Loucy (cell line): ENCODE results near the gene CYP4F11.
"Not testable (repeated sequence)": the region's sequence is repeated elsewhere in the genome, so short reads cannot be mapped to it uniquely, and the experiment has no call there.

Source experiments
- H2AFZ ChIP-seq: fragments of 200-600 bp; sonication (generic); 2 replicates; pipeline ENCODE4 v1.6.0; 2016; ENCODE audit warnings: antibody characterized with exemption, mild to moderate bottlenecking, low read length, moderate library complexity
- H3F3A ChIP-seq: fragments of 200-600 bp; 2 replicates; pipeline ENCODE4 v1.6.0; 2016; ENCODE audit warnings: antibody characterized with exemption, low read depth, mild to moderate bottlenecking
- H3K27me3 ChIP-seq: fragments of 200-600 bp; sonication (generic); 2 replicates; pipeline ENCODE4 v1.6.1; 2014; ENCODE audit warnings: low read length, mild to moderate bottlenecking; ENCODE audit not compliant: insufficient read depth, poor library complexity, severe bottlenecking
- H3K36me3 ChIP-seq: fragments of 200-600 bp; sonication (generic); 2 replicates; pipeline ENCODE4 v1.6.1; 2016; ENCODE audit warnings: low read length; ENCODE audit not compliant: insufficient read depth
- H3K4me1 ChIP-seq: fragments of 200-600 bp; sonication (generic); 2 replicates; pipeline ENCODE4 v1.5.1; 2014; ENCODE audit warnings: low read length, mild to moderate bottlenecking; ENCODE audit not compliant: insufficient read depth, poor library complexity, severe bottlenecking
- H3K4me2 ChIP-seq: fragments of 200-600 bp; sonication (generic); 2 replicates; pipeline ENCODE4 v1.6.0; 2014; ENCODE audit warnings: antibody characterized with exemption, low read length, low read depth, mild to moderate bottlenecking; ENCODE audit not compliant: poor library complexity, severe bottlenecking
- H3K4me3 ChIP-seq: fragments of 200-600 bp; sonication (generic); 2 replicates; pipeline ENCODE4 v1.5.1; 2014; ENCODE audit warnings: low read length, mild to moderate bottlenecking, mixed read lengths; ENCODE audit not compliant: poor library complexity, severe bottlenecking
- H3K79me2 ChIP-seq: fragments of 200-600 bp; sonication (generic); 2 replicates; pipeline ENCODE4 v1.6.1; 2014; ENCODE audit warnings: low read length; ENCODE audit not compliant: insufficient read depth
- H3K9ac ChIP-seq: fragments of 200-600 bp; sonication (generic); 2 replicates; pipeline ENCODE4 v1.6.0; 2014; ENCODE audit warnings: mild to moderate bottlenecking, low read depth, low read length, moderate library complexity; ENCODE audit not compliant: poor library complexity, severe bottlenecking
- H3K9me2 ChIP-seq: fragments of 200-600 bp; sonication (generic); replicated peaks from 2 replicates; pipeline ENCODE4 v1.6.1; 2016; ENCODE audit warnings: low read depth, low read length, mixed read lengths
- H3K9me3 ChIP-seq: fragments of 200-600 bp; sonication (generic); 2 replicates; pipeline ENCODE4 v1.6.1; 2014; ENCODE audit warnings: mild to moderate bottlenecking, antibody characterized with exemption, low read length, low read depth; ENCODE audit not compliant: insufficient read depth
- H4K20me1 ChIP-seq: fragments of 200-600 bp; sonication (generic); 2 replicates; pipeline ENCODE4 v1.6.0; 2014; ENCODE audit warnings: antibody characterized with exemption, low read length, mild to moderate bottlenecking; ENCODE audit not compliant: insufficient read depth, poor library complexity, severe bottlenecking
- CTCF ChIP-seq: fragments of 200-600 bp; sonication (generic); conservative IDR thresholded peaks from 2 replicates; pipeline ENCODE4 v1.5.1; 2014; ENCODE audit warnings: mild to moderate bottlenecking, antibody characterized with exemption, low read length
- EZH2phosphoT487 ChIP-seq: fragments of 200-600 bp; IDR thresholded peaks from 2 replicates; pipeline ENCODE4 v1.6.1; 2018; ENCODE audit warnings: antibody characterized with exemption, mild to moderate bottlenecking, moderate library complexity, borderline replicate concordance

Gene CYP4F11

GRCh38 chr19:15874821-15875474, 59.4 kb downstream of the CYP4F11 start:
- H3K9me3 ChIP-seq, result no peaks in the 10 kb centered on the region
- TF ChIP-seq CTCF (no peak), EZH2phosphoT487 (no peak)
- no peaks in the 10 kb centered on the region for H4K20me1 ChIP-seq
- no peaks in the 10 kb centered on the region for H3K9me2 ChIP-seq
- peak overlapping the region; percentile 46 for H3K9ac ChIP-seq
- no peaks in the 10 kb centered on the region for H3K36me3 ChIP-seq
- H3F3A ChIP-seq, result peaks cover 13% of the 10 kb centered on the region
- H3K4me1 ChIP-seq, result peaks cover 50% of the 10 kb centered on the region
- H3K79me2 ChIP-seq, result no peaks in the 10 kb centered on the region
- 0 out of 2 replicates have a peak overlapping the region, but pooled peaks have one; percentile 19 for H2AFZ ChIP-seq
- peak overlapping the region; percentile 65 for H3K4me3 ChIP-seq
- no peaks in the 10 kb centered on the region for H3K27me3 ChIP-seq
- peak overlapping the region; percentile 70 for H3K4me2 ChIP-seq

DNA sequence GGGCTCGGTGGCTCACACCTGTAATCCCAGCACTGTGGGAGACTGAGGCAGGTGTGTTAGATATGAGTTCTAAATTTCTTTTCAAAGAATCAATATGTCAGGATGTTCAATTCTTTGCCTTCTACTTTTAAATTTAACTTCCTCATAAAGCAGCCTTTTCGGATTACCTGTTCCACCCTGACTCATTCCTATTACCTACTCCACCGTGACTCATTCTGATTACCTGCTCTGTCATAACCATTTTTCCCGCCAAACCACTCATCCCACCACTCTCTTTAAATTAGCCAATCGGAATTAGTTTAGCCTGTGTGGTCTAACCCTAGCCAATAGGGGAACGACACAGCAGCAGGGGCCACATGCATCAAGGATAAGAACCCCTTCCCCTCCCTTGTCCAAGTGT, 60.6 kb downstream of the CYP4F11 start:
- not testable (repeated sequence) for H3K9me2 ChIP-seq, H3K27me3 ChIP-seq, H3K4me2 ChIP-seq, H4K20me1 ChIP-seq, H3K4me3 ChIP-seq, H3K36me3 ChIP-seq, H3K9me3 ChIP-seq, H3K79me2 ChIP-seq, H3K9ac ChIP-seq, H2AFZ ChIP-seq
- peaks cover 60% of the 10 kb centered on the region for H3K4me1 ChIP-seq
- peaks cover 18% of the 10 kb centered on the region for H3F3A ChIP-seq

- H2AFZ ChIP-seq, result no peak overlapping the region
These were observed 62.8 kb downstream of the CYP4F11 start for GRCh38 chr19:15871570-15871969.

More at GRCh38 chr19:15871570-15871969, 62.8 kb downstream of the CYP4F11 start:
- H4K20me1 ChIP-seq, result no peaks in the 10 kb centered on the region
- no peak overlapping the region for H3K4me3 ChIP-seq
- no peaks in the 10 kb centered on the region for H3K36me3 ChIP-seq
- H3K4me1 ChIP-seq, result peaks cover 73% of the 10 kb centered on the region
- H3K4me2 ChIP-seq, result no peak overlapping the region
- H3F3A ChIP-seq, result peaks cover 18% of the 10 kb centered on the region
- no peaks in the 10 kb centered on the region for H3K9me2 ChIP-seq
- no peaks in the 10 kb centered on the region for H3K79me2 ChIP-seq
- no peaks in the 10 kb centered on the region for H3K9me3 ChIP-seq
- no peak for TF ChIP-seq CTCF
- TF ChIP-seq EZH2phosphoT487, result no peak
- H3K27me3 ChIP-seq, result no peaks in the 10 kb centered on the region
- H3K9ac ChIP-seq, result peak overlapping the region; percentile 92
